B cell (primary cell): ENCODE results near the gene RARRES1. TPM values are rescaled to one million over a fixed set of nuclear protein-coding genes. Genes with fewer than 3 reads are reported as not detected.

Experiments used
- ATAC-seq: fragments of 200-7000 bp; cut with Tn5 transposase; one replicate; pipeline ENCODE4 v1.10.0; 2021; ENCODE audit warnings: low read depth, mild to moderate bottlenecking, moderate number of reproducible peaks, moderate library complexity
- CTCF ChIA-PET: fragments of 350-600 bp; sonication (Branson Sonifier 250); formaldehyde crosslinking; loops from one replicate; lab custom pipeline; 2021; ENCODE audit warnings: antibody characterized with exemption, inconsistent platforms; lab: Charles Lee
- POLR2A ChIA-PET: fragments of 350-600 bp; sonication (Branson Sonifier 250); formaldehyde crosslinking; loops from one replicate; lab custom pipeline; 2021; ENCODE audit warnings: antibody characterized with exemption; lab: Charles Lee
- DNase-seq: peaks from one replicate; pipeline ENCODE4 v3.0.0; 2013
- H2AFZ ChIP-seq: 2 replicates; pipeline ENCODE4 v1.6.1; 2012; ENCODE audit warnings: mild to moderate bottlenecking, low read depth, low read length; ENCODE audit not compliant: insufficient read depth, poor library complexity, severe bottlenecking
- H3K27ac ChIP-seq, 2 donors: 1 replicate in 1 of 2; 2 replicates in 1 of 2; pipeline ENCODE4 v1.5.1; 2012 to 2013; ENCODE audit warnings: low read length in 2 of 2, mild to moderate bottlenecking in 2 of 2, moderate library complexity in 1 of 2
- H3K27me3 ChIP-seq, 4 experiments: fragments of 200-600 bp in 1 of 4; sonication (generic) in 1 of 4; replicated peaks in 1 of 4; 1 replicate in 2 of 4; 2 replicates in 2 of 4; pipeline versions ENCODE4 v1.6.1 to v1.7.0; 2013 to 2016; ENCODE audit warnings: low read length in 3 of 4, mild to moderate bottlenecking in 2 of 4, mixed read lengths in 1 of 4, moderate library complexity in 1 of 4; ENCODE audit not compliant: insufficient read depth in 4 of 4, control insufficient read depth in 3 of 4; ENCODE audit errors: control extremely low read depth in 1 of 4
- H3K36me3 ChIP-seq, 2 experiments: replicated peaks in 1 of 2; 1 replicate in 1 of 2; 2 replicates in 1 of 2; pipeline versions ENCODE4 v1.6.1 to v1.7.1; 2013; ENCODE audit warnings: low read length in 1 of 2; ENCODE audit not compliant: insufficient read depth in 2 of 2, control insufficient read depth in 1 of 2; ENCODE audit errors: control extremely low read depth in 1 of 2, extremely low read depth in 1 of 2
- H3K4me1 ChIP-seq, 2 donors: fragments of 200-600 bp in 1 of 2; sonication (generic) in 1 of 2; 1 replicate in 1 of 2; 2 replicates in 1 of 2; pipeline versions ENCODE4 v1.5.1 to v1.6.1; 2013 to 2017; ENCODE audit warnings: low read length in 2 of 2; ENCODE audit not compliant: control insufficient read depth in 2 of 2, insufficient read depth in 2 of 2
- H3K4me2 ChIP-seq: replicated peaks from 2 replicates; pipeline ENCODE3; 2012; ENCODE audit warnings: mild to moderate bottlenecking, low read depth, low read length; ENCODE audit not compliant: poor library complexity, severe bottlenecking
- H3K4me3 ChIP-seq, 5 experiments: fragments of 200-600 bp in 1 of 5; sonication (generic) in 1 of 5; 1 replicate in 3 of 5; 2 replicates in 2 of 5; pipeline versions ENCODE4 v1.5.1 to v1.7.0; 2011 to 2016; ENCODE audit warnings: low read length in 4 of 5, mild to moderate bottlenecking in 4 of 5, low read depth in 2 of 5, control low read depth in 1 of 5, moderate library complexity in 1 of 5; ENCODE audit not compliant: insufficient read depth in 1 of 5; ENCODE audit errors: control extremely low read depth in 1 of 5, extremely low read depth in 1 of 5
- H3K79me2 ChIP-seq: fragments of 200-600 bp; sonication (generic); one replicate; pipeline ENCODE4 v1.6.0; 2016; ENCODE audit warnings: low read length; ENCODE audit not compliant: control insufficient read depth, insufficient read depth
- H3K9ac ChIP-seq: fragments of 200-600 bp; sonication (generic); 2 replicates; pipeline ENCODE4 v1.6.1; 2017; ENCODE audit warnings: mild to moderate bottlenecking, low read length, moderate library complexity
- H3K9me3 ChIP-seq, 3 donors: one replicate each; pipeline versions ENCODE4 v1.6.1 to v1.7.1; 2013; ENCODE audit warnings: low read length in 2 of 3; ENCODE audit not compliant: control insufficient read depth in 2 of 3, insufficient read depth in 1 of 3; ENCODE audit errors: control extremely low read depth in 1 of 3
- H4K20me1 ChIP-seq: 2 replicates; pipeline ENCODE4 v1.6.0; 2012; ENCODE audit warnings: mild to moderate bottlenecking, low read length; ENCODE audit not compliant: insufficient read depth, control insufficient read depth, poor library complexity, severe bottlenecking
- H3K27ac Mint-ChIP-seq: one replicate; pipeline ENCODE4 v1.8.0; 2021; ENCODE audit warnings: mixed read lengths
- H3K27me3 Mint-ChIP-seq: one replicate; pipeline ENCODE4 v1.8.0; 2021; ENCODE audit warnings: mixed read lengths
- H3K4me1 Mint-ChIP-seq: one replicate; pipeline ENCODE4 v1.8.0; 2021; ENCODE audit warnings: mixed read lengths
- H3K4me3 Mint-ChIP-seq: one replicate; pipeline ENCODE4 v1.8.0; 2021; ENCODE audit warnings: mixed read lengths
- H3K9me3 Mint-ChIP-seq: one replicate; pipeline ENCODE4 v1.8.0; 2022; ENCODE audit warnings: mixed read lengths; ENCODE audit not compliant: insufficient read depth
- CTCF ChIP-seq: fragments of 200-600 bp; IDR thresholded peaks from one replicate; pipeline ENCODE4 v1.8.0; 2022; ENCODE audit warnings: antibody characterized with exemption, mild to moderate bottlenecking
- EZH2 ChIP-seq: IDR thresholded peaks from 2 replicates; pipeline ENCODE4 v1.6.1; 2012; ENCODE audit warnings: borderline replicate concordance, low read depth, mild to moderate bottlenecking, moderate library complexity, low read length; ENCODE audit not compliant: insufficient read depth, poor library complexity, severe bottlenecking
- WGBS: methylation state at CpG from one replicate; pipeline ENCODE4 v1.1.5; 2013; ENCODE audit warnings: missing lambda C conversion rate; ENCODE audit not compliant: insufficient coverage; 5-methylcytosine and 5-hydroxymethylcytosine counted together
- intact Hi-C: fragments of 100-400 bp; cut with micrococcal nuclease; formaldehyde crosslinking; loops from one replicate; pipeline ENCODE4 v1.10.0; 2022
- polyA plus RNA-seq: library from polyadenylated mRNA; depleted of rRNA; stranded (reverse); fragments of >200 nt; gene quantifications from 2 replicates; pipeline ENCODE4 v1.2.3, GENCODE V29; 2012
- total RNA-seq, 2 donors: library from RNA; stranded (reverse); fragments of 120-200 nt in 1 of 2; gene quantifications; 1 replicate in 1 of 2; 2 replicates in 1 of 2; pipeline versions ENCODE4 v1.2.3 to v1.2.4, GENCODE V29; 2013 to 2022

The RARRES1 gene
- total and polyA plus RNA-seq, 2 donors (not counting 1 experiment from before 2014, with no cell fraction given), result not detected

- Mint-ChIP-seq H3K27me3 (no peaks in the 10 kb centered on the region), H3K4me3 (no peak overlapping the region), H3K4me1 (no peaks in the 10 kb centered on the region), H3K27ac (no peak overlapping the region), H3K9me3 (no peaks in the 10 kb centered on the region)
- TF ChIP-seq EZH2, result no peak
- TF ChIP-seq CTCF, result peak; percentile 71
- ChIA-PET POLR2A (no interaction called here), CTCF (interaction anchor here (0.7 to 3.3 kb wide), 22 partner anchors 8 to 600 kb away, joined by 3 to 31 read pairs (median 4); partner anchors contain the start of genes GFM1, LXN and MFSD1)
- H3K9ac ChIP-seq, result no peak overlapping the region
- H3K4me3 ChIP-seq, result no peak overlapping the region
- no peaks in the 10 kb centered on the region for H3K9me3 ChIP-seq
- H3K36me3 ChIP-seq, result peaks cover 3 to 62% of the 10 kb centered on the region in 2 experiments
- intact Hi-C loops, result loop anchor here (5.0 kb wide), 1 partner anchor 133 kb away; no protein-coding TSS in a partner anchor
- WGBS, result 16% methylated on average over 3 of the region's 7 CpGs
- H3K4me2 ChIP-seq, result no peak overlapping the region
- H3K27me3 ChIP-seq, result no peaks in the 10 kb centered on the region
- DNase-seq (peak; percentile 41), ATAC-seq (peak; percentile 54)
- no peaks in the 10 kb centered on the region for H4K20me1 ChIP-seq
- no peaks in the 10 kb centered on the region for H3K79me2 ChIP-seq
- H3K4me1 ChIP-seq, result no peaks in the 10 kb centered on the region
- no peak overlapping the region for H3K27ac ChIP-seq
- no peak overlapping the region for H2AFZ ChIP-seq
Measured at GRCh38 chr3:158659454-158660237, 72.6 kb downstream of the RARRES1 start.

- Histone ChIP-seq H3K4me2 (no peak overlapping the region), H4K20me1 (no peaks in the 10 kb centered on the region), H3K79me2 (no peaks in the 10 kb centered on the region), H3K4me1 (no peaks in the 10 kb centered on the region), H3K9ac (no peak overlapping the region), H3K9me3 (no peaks in the 10 kb centered on the region), H3K36me3 (peaks cover 3 to 60% of the 10 kb centered on the region in 2 experiments), H3K27ac (no peak overlapping the region), H2AFZ (no peak overlapping the region), H3K27me3 (no peaks in the 10 kb centered on the region), H3K4me3 (no peak overlapping the region)
- TF ChIP-seq EZH2 (no peak), CTCF (no peak)
- Mint-ChIP-seq H3K4me1 (no peaks in the 10 kb centered on the region), H3K27ac (no peak overlapping the region), H3K27me3 (no peaks in the 10 kb centered on the region), H3K9me3 (no peaks in the 10 kb centered on the region), H3K4me3 (no peak overlapping the region)
- no peak for ATAC-seq
- CTCF ChIA-PET, result interaction anchor here (0.7 to 3.3 kb wide), 14 partner anchors 9 to 601 kb away, joined by 3 to 31 read pairs (median 6); partner anchors contain the start of genes GFM1 and LXN
- no peak for DNase-seq
- POLR2A ChIA-PET, result no interaction called here
- WGBS, result no CpG with 5 or more reads among the region's 7 CpGs
- intact Hi-C loops, result loop anchor here (5.0 kb wide), 1 partner anchor 133 kb away; no protein-coding TSS in a partner anchor
Measured at GRCh38 chr3:158658889-158659288, 73.4 kb downstream of the RARRES1 start.
